ENCODE data around the gene TFE3. TPM values are rescaled to one million over a fixed set of nuclear protein-coding genes. Genes with fewer than 3 reads are reported as not detected.

Gene TFE3
- polyA plus RNA-seq, 1 donor, result 22.2 TPM

DNA sequence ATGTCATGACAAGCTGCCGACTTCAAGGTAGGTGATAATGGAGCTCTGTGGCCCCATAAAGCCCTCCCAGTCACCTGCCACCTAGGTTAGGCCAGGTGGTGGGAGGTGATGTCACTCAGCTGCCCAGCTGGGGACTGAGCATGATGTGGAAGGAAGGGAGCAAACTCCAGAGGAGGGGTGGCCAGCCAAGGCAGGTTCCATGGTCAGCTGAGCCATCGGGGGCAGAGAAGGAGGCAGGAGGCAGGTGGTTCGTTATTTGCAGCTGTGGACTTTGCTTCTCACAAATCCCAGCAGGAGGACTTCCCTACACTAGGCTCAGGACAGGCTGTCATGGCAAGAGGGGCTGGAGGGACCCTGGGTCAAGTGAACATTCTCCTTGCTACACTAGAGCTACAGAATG lies 17.8 kb upstream of the TFE3 start:
- no peak for DNase-seq

DNA sequence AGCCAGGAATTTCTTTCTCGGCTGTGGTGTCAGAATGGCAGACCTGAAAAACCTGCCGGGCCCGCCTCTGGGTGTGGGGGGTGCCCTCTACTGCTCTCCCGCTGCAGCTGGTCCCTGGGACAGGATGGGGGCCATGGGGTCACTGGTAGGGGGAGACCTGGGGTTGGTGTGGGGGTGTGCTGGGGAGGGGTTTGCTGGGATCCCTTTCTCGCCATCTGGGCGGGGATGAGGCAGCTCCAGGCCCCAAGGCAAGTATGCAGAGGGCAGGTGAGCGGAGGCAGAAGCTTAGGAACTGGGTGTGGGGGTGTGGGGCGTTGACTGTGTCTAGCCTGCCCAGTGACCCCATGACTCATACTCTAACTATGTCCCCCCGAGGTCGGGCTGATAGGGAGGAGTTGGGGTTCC lies 16.5 kb upstream of the TFE3 start:
- DNase-seq, result no peak

DNA sequence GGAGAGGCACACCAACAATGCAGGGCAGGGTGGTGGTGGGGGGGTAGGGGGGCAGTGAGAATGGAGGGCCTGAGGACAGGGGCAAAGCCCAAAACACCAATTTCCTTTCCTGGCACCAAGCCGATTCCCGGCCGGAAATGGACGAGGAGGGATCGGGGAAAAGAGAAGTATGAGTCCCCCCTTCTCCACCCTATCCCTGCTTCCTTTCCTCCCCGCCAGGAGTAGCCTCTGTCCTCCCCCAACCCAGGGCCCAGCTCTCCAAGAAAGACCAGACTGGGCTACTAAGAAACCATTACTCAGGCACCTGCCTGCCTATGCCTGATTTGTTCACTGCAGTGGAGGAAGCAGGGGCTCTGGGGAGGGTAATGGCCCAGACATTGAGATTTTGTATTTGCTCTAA lies 16.0 kb upstream of the TFE3 start:
- DNase-seq, result no peak

DNA sequence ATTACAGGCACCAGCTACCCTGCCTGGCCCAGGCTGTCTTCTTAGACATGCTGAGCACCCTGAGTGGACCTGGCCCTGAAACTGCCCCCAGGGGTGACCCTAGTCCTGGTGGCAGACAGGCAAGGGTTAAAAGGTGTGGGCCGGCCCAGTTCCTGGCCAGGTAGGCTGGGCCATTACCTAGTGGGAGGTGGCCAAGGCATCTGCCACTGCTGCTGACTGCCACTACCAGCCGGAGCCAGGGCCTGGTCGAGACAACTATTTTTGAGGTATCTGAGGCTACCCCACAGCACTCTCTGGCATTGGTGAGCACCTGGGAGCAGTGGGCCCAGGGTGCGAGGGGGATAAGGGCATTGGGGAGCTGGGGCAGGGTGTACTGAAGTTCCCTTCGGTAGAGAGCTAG lies 15.6 kb upstream of the TFE3 start, which contains the start of gene CCDC120:
CCDC120 (plus strand) TSS at position 206 of the 400 bp plus-strand sequence. CDS start 3,043 bp downstream, outside the sequence.
- no peak for DNase-seq

DNA sequence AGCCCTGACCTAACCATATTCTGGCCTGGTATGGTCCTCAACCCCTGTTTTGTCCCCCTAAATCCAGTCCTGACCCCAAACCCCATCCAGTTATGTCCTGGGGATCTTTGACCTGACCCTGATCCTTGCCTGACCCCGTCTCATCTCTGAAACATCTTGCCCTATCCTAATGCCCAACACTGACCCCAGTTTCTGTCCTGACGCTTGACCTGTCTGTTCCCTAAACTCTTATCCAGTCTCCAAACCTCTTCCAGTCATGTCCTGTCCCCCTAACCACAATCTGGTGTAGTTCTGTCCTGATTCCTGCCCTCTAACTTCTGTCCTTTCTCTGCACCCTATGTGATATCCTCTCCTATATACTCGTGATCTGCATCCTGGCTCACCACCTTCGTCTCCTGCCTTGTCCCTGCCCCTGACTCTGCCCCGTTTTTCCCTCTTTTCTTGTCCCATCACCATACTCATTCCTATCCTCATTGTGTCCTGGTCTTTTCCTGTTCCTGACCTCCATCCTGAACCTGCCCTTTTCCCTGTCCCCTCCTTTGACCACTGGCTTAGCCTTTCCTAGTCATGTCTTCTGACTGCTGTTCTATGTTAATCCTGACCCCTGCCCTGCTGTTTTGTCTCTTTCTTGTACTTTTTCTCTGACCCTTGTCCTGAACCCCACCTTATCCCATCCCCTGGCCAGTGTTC lies 11.1 kb upstream of the TFE3 start:
- no peak for DNase-seq

DNA sequence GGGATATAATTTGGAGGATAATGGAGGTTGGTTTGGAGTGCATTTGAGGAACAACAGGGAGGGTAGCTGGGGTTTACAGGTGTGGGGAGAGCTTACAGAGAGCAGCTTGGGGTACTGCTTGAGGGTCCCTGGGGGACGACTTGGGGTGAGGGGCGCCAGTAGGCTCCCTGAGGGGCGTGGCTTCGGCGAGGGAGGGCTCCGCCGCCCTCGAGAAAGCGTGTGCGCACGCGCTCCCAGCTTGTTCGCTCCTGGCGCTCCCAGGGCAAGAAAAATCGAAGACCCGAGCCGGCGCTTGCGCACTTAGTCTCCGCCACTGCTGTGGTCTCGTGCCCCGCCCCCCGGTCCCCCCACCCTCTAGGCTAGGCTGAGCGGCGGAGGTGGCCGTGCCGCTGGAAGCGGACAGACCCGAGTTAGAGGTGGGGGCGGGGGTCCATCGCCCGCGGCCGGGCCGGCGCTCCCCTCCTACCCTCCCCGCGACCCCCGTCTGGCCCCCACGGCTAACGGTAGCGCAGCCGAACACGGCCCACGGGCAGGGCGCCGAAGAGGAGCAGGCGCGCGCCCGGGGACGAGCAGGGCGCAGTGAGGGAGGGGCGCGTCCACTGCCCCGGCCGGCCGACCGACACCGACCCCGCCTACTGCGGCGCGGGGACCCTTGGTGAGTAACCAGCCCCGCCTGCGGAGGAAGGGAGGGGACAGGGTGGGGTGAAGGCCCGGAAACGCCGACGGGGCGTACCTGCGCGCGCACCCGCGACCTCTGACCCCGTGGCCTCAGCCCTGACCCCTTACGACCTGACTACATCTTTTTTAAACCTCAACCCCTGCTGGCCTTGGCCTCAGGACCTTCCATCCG lies 10.3 kb upstream of the TFE3 start:
- DNase-seq, result peak; percentile 64

DNA sequence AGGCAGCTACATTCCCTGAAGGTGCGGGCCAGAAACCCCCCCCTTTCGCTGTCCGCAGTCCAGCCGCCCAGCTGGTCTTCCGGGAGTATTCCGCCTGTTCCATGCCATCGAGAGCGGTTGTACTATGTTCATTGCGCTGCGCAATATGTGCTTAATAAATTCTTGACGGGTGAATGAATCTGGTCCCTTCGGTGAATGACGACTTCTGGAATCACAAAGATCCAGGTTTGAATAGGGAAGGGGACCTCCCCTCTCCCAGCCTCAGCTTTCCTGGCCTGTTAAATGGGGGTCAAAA lies 777 bp upstream of the TFE3 start:
- DNase-seq, result no peak

DNA sequence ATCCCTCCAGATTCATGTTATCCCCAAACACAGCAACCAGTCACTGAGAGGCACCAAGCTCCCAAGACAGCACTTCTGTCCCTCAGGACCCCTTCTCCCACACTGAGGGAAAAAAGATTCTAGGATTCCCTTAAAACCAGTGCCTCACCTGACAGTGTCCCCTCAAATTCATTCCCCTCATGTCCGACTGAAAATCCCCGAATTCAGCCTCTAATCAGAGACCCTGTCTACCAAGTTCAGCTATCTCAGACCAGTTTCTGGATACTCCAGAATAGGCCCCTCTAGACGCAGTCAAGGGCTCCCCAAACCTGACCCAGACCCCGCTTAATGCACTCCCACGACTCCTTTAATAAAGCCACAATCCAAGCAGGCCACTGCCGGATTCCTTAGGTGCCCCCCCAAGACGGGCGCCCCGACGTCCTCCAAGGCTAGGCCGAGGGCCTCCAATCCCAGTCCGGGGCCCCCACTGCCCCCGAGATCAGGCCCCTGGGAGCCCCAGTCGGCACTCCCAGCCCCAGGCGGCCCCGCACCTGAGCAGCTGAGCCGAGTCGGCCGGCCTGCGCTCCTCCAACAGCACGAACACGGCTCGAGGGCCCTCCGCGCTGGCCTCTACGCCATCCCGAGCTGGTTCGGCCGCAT lies 457 bp downstream of the TFE3 start:
- DNase-seq, result no peak

DNA sequence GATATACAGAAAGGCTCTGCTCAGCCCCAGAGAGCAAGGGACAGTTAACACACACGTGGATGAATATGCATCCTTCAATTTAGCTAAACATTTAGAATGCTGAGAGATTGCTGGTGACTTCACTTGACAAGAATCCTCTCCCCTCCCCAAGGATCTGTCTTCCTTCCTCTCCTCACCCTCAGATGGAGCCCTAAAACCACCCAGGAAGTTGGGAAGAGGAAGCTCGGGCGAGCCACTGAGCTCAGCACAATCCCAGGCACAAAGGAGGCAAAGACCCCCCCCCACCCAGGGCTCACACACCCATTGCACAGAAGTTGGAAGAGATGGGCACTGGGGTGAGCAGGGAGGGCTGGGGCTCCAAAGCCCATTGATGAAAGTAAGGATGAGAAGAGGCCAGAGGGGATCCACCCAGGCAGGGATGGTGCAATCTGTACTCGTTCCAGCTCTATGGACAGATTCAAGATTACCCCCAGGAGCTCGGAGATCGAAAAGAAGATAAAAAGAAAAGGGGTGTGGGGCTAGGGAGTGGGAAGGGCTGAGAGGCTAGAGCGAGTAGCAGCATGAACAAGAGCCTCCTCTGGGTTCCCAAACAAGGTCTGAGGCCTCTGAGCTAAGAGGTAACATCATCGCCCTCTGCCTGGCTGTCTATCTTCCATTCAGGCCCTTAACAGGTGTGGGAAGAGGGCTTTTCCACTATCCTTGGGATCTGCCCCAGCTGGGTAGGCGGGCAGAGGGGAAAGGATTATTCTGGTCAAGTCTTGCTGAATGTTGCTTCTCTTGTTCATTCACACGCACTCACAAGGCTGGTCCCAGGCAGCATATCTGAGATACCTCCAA lies 1.2 kb downstream of the TFE3 start:
- DNase-seq, result peak; percentile 23

DNA sequence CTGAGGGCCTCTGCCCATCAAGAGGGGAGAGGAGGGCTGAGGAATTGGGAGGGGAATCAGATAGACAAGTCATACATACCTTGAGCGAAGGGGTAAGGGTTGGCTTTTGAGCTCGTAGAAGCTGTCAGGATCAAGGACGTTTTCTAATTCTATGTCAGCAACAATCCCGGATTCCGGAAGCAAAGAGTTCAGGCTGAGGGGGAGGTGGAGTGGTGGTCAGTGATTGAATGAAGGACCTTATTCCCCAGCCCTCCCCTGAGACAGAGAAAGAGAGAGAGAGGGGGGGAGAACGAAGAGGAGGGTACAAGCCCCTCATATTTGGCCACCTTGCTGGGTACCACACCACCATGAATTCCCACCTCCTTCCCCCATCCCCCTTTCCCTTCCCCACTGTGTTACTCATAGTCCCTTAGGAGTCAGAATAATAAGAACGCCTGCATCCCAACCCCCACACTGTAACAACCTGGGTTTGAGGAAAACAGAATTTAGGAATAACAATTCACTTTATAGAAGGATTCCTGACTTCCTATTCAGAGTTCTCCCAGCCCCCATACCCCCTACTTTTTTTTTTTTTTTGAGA lies 2.7 kb downstream of the TFE3 start:
- DNase-seq, result no peak

DNA sequence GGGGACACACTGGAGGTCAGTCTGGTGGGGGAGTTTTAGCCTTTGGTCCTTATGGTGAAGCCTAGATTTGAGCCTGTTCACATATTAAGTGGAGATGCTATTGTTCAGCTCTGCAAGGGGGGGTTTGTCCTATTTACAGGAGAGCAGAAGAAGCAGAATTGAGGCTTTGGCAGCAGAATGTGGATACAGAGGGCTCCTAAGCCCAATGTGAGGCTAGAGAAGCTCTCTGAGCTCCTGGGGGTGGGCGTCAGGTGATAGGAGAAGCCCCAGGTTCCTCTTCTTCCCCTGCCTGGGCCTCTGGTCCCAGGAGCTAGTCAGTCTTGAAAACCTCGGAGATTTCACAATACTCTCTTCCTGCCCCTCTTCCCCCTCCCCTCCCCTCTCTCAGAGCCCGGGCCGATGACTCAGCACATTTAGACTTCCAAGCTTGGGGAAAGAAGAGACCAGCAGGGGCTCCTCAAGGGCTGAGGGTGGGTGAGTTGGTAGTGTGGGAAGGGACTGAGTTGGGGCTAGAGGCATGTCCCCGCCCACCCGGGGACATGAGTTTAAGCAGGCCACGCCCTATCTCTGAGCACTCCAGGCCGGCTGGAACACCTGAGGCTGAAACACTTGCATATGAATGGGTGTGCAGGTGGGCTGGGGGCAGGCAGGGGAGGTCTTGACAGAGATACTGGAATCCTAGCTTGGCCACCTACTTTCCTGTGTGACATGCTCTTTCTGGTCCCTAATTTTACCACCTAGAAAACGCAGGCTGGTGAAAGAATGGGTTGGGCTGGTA lies 3.4 kb downstream of the TFE3 start:
- peak; percentile 47 for DNase-seq

DNA sequence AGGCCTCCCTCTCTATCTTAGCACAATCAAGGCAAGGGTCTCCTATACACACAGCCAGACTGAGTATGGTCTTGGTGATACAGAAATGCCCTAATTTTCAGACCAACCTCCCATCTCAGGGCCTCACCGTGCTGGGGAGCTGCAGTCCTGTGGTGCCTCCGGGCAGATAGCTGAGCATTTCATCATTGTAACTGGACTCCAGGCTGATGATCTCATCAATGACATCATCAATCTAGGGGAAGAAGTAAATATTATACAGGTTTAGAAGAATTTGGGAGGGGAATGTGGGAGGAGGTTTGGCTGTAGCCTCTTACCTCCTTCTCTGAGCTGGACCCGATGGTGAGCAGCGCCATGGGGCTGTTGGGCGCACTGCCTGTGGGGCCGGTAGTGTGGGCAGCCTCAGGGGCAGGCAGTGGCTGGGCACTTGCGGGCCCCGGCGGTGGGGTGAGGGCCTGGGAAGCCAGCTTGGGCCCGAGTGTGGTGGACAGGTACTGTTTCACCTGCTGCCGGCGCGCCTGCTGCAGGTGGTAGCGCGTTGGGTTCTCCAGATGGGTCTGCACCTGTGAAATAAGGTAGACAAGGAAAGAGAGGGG lies 5.2 kb downstream of the TFE3 start:
- no peak for DNase-seq

DNA sequence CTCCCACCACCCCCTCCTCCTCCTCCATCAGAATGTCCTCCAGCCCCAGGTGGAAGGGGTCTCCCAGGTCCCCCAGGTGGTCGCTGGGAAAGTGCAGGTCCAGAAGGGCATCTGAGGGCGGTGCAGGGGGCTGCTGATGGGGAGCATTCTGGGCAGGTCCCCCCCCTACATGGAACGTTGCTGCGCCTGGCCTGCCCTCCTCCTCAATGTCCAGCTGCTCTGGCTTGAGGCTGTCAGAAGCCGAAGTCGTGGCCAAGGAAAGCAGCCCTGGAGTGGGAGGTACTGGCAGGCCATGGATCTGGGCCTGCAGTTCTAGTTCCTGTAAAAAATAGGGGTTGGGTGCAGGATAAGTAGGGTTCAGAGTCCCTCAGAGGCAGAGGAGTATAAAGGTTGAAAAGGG lies 12.9 kb downstream of the TFE3 start:
- no peak for DNase-seq

DNA sequence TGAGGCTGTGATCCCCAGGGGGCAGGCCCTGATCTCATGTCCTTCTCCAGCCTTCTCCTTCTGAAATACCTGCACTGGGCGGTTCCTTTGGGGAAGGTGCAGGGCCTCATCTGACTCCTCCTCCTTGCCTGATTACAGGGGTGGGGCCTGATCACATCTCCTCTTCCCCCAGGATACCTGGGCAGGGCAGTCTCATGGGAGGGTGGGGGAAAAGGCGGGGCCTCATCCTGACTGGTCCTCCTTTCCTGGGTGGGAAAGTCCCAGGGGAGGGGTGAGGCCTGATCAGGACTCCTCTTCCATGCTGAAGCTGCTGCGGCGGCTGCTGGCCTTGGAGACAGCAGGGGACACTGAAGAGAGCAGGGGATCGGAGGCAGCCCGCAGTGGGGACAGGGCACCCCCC lies 13.3 kb downstream of the TFE3 start:
- no peak for DNase-seq

DNA sequence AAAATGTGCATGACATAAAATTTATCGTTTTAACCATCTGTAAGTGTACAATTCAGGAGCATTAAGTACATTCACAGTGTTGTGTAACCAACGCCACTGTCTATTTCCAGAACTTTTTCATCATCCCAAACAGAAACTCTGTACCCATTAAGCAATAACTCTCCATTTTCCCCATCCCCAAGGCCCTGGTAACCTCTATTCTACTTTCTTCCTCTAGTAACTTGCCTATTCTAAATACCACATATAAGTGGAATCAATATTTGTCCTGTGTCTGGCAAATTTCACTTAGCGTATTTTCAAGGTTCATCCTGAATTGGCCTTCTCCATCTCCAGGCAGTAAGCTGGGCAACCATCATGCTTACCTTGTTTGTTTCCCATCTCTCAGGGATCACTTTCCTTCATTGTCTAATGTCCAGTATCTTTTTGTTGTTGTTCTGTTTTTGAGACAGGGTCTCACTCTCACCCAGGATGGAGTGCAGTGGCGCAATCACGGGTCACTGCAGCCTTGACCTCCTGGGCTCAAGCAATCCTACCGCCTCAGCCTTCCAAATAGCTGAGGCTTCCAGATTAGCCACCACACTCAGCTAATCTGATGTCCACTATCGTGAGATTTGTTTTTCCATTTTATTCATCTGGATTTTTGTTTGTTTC lies 23.4 kb downstream of the TFE3 start:
- DNase-seq, result no peak

DNA sequence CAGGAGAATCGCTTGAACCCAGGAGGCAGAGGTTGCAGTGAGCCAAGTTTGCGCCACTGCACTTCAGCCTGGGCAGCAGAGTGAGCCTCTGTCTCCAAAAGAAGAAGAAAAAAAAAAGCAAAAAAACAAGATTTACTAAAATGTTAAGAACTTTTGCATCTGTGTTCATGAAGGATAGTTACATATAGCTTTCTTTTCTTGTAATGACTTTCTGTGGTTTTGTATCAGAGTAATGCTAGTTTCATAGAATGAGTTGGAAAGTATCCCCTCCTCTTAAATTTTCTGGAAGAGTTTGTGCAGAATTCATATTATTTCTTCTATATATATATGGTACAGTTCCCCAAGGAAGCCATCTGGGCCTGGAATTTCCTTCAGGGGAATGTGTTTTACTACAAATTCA lies 24.1 kb downstream of the TFE3 start:
- DNase-seq, result no peak

DNA sequence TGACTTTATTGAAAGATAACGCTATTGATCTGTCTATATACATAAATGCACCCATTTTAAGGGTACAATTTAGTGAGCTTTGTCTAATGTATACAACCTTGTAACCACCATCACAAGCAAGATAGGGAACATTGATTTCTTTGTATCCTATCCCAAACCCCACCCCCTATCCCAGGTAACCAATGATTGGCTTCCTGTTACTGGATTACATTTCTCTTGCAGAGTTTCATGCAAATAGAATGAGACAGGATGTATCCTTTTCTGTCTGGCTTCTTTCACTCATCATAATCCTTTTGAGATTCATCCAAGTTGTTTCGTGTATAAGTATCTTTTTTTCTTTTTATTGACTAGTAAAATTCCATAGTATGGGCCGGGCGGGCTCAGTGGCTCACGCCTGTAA lies 39.5 kb downstream of the TFE3 start:
- DNase-seq, result no peak

DNA sequence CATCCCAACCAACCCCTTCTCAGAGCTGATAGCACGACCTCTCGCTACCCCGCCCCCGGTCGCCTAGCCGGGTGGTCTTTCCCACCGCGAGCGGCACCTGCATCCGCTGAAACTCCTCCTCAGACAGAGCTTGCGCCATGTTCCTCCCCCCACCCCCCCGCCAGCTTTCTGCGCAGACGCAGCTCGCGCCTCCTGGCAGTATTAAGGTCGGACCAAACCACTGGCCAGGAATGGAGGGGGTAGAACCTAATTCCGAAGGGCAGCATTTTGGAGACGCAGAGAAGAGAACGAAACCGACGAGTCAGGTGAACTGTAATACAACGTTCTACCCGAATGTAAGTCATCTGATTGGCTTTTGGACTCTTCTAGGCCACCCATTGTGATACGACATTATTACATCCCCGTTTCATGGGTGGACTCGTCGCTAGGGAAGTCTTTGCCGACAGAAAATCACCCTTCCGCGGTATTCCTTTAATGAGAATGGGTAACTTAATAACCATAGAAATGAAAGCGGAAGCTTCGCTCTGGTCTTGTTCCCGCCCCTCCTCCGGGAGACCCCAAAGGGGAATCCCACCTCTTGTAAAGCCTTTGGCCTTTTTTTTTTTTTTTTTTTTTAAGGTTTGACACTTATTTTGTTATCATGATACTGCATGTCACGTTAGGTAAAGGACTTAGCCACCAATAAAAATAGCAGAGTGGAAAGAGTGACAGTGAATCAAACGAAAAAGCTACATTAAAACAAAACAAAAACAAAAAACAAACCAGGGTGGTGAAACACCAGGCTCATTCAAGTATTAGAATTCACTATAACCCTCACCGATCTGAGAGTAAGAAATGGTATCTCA lies 40.8 kb downstream of the TFE3 start, which contains the start of gene GRIPAP1:
GRIPAP1 (minus strand) TSS at position 174 of the 845 bp plus-strand sequence; CDS start at position 139, 35 bp downstream.
- peak; percentile 88 for DNase-seq

DNA sequence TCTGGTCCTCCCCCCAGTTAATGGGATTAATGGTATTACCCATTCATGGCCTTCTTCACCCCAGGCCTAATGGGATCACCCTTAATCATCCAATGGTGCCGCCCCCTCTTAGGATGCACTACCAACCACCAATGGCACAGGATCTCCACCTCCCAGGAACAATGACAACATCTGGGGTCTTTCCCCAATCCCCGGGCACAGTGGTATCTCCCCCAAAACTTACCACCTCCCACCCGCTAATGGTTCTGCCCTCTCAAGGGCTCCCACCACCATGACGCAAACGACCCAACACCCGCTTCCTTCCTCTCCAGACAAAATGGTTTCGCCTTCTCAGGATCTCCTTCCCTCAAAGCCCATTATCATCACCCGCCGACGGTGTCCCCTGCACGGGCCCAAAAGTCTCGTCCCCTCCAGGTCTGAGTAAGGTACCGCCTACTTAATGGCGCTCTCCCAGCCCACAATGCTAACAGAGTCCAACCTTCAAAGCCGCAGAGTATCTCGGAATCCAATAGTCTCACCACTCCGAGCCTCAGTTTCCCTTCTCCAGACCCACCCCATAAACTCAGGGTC lies 41.6 kb downstream of the TFE3 start:
- DNase-seq, result no peak

Measured in hindlimb muscle (tissue), 1 donor.